H9 (cell line): Measurements from ENCODE around the gene FAM171A1. TPM values are rescaled to one million over a fixed set of nuclear protein-coding genes. Genes with fewer than 3 reads are reported as not detected.

ENCODE experiments used
- DNase-seq: peaks from one replicate; pipeline ENCODE4 v3.0.0-alpha.2; 2017
- H2AFZ ChIP-seq: one replicate; pipeline ENCODE4 v1.6.1; 2013; ENCODE audit warnings: mild to moderate bottlenecking, low read length, control low read depth, moderate library complexity
- H2AK5ac ChIP-seq: 2 replicates; pipeline ENCODE4 v1.6.1; 2013; ENCODE audit warnings: low read length, control low read depth, mixed read lengths; ENCODE audit not compliant: insufficient read length
- H2BK120ac ChIP-seq: one replicate; pipeline ENCODE4 v1.6.1; 2013; ENCODE audit warnings: low read depth, mild to moderate bottlenecking, low read length, control low read depth, inconsistent platforms; ENCODE audit not compliant: poor library complexity, severe bottlenecking
- H2BK12ac ChIP-seq: 2 replicates; pipeline ENCODE4 v1.6.1; 2013; ENCODE audit warnings: low read length, control low read depth, mixed read lengths, low read depth; ENCODE audit not compliant: insufficient read length
- H2BK15ac ChIP-seq: 2 replicates; pipeline ENCODE4 v1.6.1; 2013; ENCODE audit warnings: low read depth, low read length, control low read depth
- H2BK20ac ChIP-seq: one replicate; pipeline ENCODE4 v1.6.1; 2013; ENCODE audit warnings: low read depth, mild to moderate bottlenecking, low read length, control low read depth, inconsistent platforms; ENCODE audit not compliant: poor library complexity, severe bottlenecking
- H2BK5ac ChIP-seq: 2 replicates; pipeline ENCODE4 v1.6.1; 2013; ENCODE audit warnings: low read length, control low read depth, mixed read lengths; ENCODE audit not compliant: insufficient read length
- H3K14ac ChIP-seq: 2 replicates; pipeline ENCODE4 v1.6.1; 2013; ENCODE audit warnings: low read length, control low read depth; ENCODE audit not compliant: insufficient read depth
- H3K18ac ChIP-seq: 2 replicates; pipeline ENCODE4 v1.6.1; 2013; ENCODE audit warnings: low read depth, mild to moderate bottlenecking, mixed read lengths, low read length, control low read depth; ENCODE audit not compliant: insufficient read length
- H3K23ac ChIP-seq: 2 replicates; pipeline ENCODE4 v1.6.1; 2013; ENCODE audit warnings: low read length, control low read depth, mixed read lengths, low read depth; ENCODE audit not compliant: insufficient read length
- H3K23me2 ChIP-seq: 2 replicates; pipeline ENCODE4 v1.6.1; 2013; ENCODE audit warnings: low read depth, mild to moderate bottlenecking, mixed read lengths, low read length, control low read depth; ENCODE audit not compliant: insufficient read length, poor library complexity, severe bottlenecking
- H3K27ac ChIP-seq: 2 replicates; pipeline ENCODE4 v1.5.1; 2013; ENCODE audit warnings: low read length, control low read depth, mixed read lengths, low read depth; ENCODE audit not compliant: insufficient read length
- H3K27me3 ChIP-seq: 2 replicates; pipeline ENCODE4 v1.6.1; 2013; ENCODE audit warnings: low read length, control low read depth, inconsistent platforms; ENCODE audit not compliant: insufficient read depth
- H3K4ac ChIP-seq: 2 replicates; pipeline ENCODE4 v1.6.1; 2013; ENCODE audit warnings: low read depth, mild to moderate bottlenecking, control low read depth, inconsistent platforms, low read length, moderate library complexity
- H3K4me1 ChIP-seq: 2 replicates; pipeline ENCODE4 v1.6.1; 2013; ENCODE audit warnings: low read length, control low read depth, inconsistent platforms; ENCODE audit not compliant: insufficient read depth
- H3K4me2 ChIP-seq: 2 replicates; pipeline ENCODE4 v1.6.1; 2013; ENCODE audit warnings: low read length, control low read depth, mixed read lengths; ENCODE audit not compliant: insufficient read length, insufficient read depth
- H3K56ac ChIP-seq: 2 replicates; pipeline ENCODE4 v1.6.1; 2013; ENCODE audit warnings: low read depth, mild to moderate bottlenecking, mixed read lengths, low read length, control low read depth; ENCODE audit not compliant: insufficient read length
- H3K79me1 ChIP-seq: 2 replicates; pipeline ENCODE4 v1.6.1; 2013; ENCODE audit warnings: low read depth, mild to moderate bottlenecking, moderate library complexity, low read length, control low read depth, inconsistent platforms; ENCODE audit not compliant: insufficient read depth, poor library complexity, severe bottlenecking
- H3K79me2 ChIP-seq: 2 replicates; pipeline ENCODE4 v1.6.1; 2013; ENCODE audit warnings: low read length, control low read depth, inconsistent platforms; ENCODE audit not compliant: insufficient read depth
- H3K9ac ChIP-seq: 2 replicates; pipeline ENCODE4 v1.6.1; 2013; ENCODE audit warnings: low read length, control low read depth, mixed read lengths; ENCODE audit not compliant: insufficient read length; ENCODE audit errors: extremely low read depth
- H3K9me3 ChIP-seq: one replicate; pipeline ENCODE4 v1.6.1; 2013; ENCODE audit warnings: low read depth, low read length, inconsistent platforms; ENCODE audit not compliant: control insufficient read depth
- H3T11ph ChIP-seq: one replicate; pipeline ENCODE4 v1.6.1; 2013; ENCODE audit warnings: mild to moderate bottlenecking, low read length, control low read depth, inconsistent platforms
- H4K20me1 ChIP-seq: one replicate; pipeline ENCODE4 v1.6.1; 2013; ENCODE audit not compliant: control insufficient read depth, insufficient read length, insufficient read depth
- H4K5ac ChIP-seq: 2 replicates; pipeline ENCODE4 v1.6.1; 2013; ENCODE audit warnings: low read depth, mild to moderate bottlenecking, mixed read lengths, low read length, control low read depth; ENCODE audit not compliant: insufficient read length
- H4K8ac ChIP-seq: replicated peaks from 2 replicates; pipeline ENCODE4 v1.6.1; 2013; ENCODE audit warnings: low read length, control low read depth, mixed read lengths, low read depth; ENCODE audit not compliant: insufficient read length
- H4K91ac ChIP-seq: 2 replicates; pipeline ENCODE4 v1.6.1; 2013; ENCODE audit warnings: low read depth, mild to moderate bottlenecking, moderate library complexity, mixed read lengths, low read length, control low read depth; ENCODE audit not compliant: insufficient read length
- H3K27ac Mint-ChIP-seq, 3 experiments: 2 replicates in 2 of 3; 3 replicates in 1 of 3; pipeline ENCODE4 v1.8.0; 2020 to 2021; ENCODE audit warnings: mixed read lengths in 3 of 3, mild to moderate bottlenecking in 1 of 3, moderate library complexity in 1 of 3
- H3K27me3 Mint-ChIP-seq: 2 replicates; pipeline ENCODE4 v1.8.0; 2021; ENCODE audit warnings: low read depth, mild to moderate bottlenecking, moderate library complexity, mixed read lengths
- H3K36me3 Mint-ChIP-seq, 3 experiments: 2 replicates in 2 of 3; 3 replicates in 1 of 3; pipeline ENCODE4 v1.8.0; 2020 to 2021; ENCODE audit warnings: low read depth in 3 of 3, mixed read lengths in 3 of 3; ENCODE audit not compliant: insufficient read depth in 1 of 3
- H3K4me1 Mint-ChIP-seq, 2 experiments: 2 replicates each; pipeline ENCODE4 v1.8.0; 2020; ENCODE audit warnings: mixed read lengths in 2 of 2
- H3K4me3 Mint-ChIP-seq, 2 experiments: 2 replicates in 1 of 2; 3 replicates in 1 of 2; pipeline ENCODE4 v1.8.0; 2020 to 2021; ENCODE audit warnings: mild to moderate bottlenecking in 2 of 2, mixed read lengths in 2 of 2, moderate library complexity in 1 of 2
- H3K9me3 Mint-ChIP-seq, 2 experiments: 2 replicates in 1 of 2; 3 replicates in 1 of 2; pipeline ENCODE4 v1.8.0; 2020; ENCODE audit warnings: mild to moderate bottlenecking in 2 of 2, mixed read lengths in 2 of 2, moderate library complexity in 1 of 2
- whole genome bisulfite sequencing: extraction: QIAGEN DNeasy Blood & Tissue Kit; methylation state at CpG from one replicate; pipeline ENCODE4 v1.1.7; 2013; ENCODE audit warnings: missing lambda C conversion rate, low lambda C conversion rate, mixed read lengths; ENCODE audit not compliant: insufficient read length; ENCODE audit errors: extremely low coverage; 5-methylcytosine and 5-hydroxymethylcytosine counted together
- total RNA-seq: library from RNA; stranded (reverse); gene quantifications from 2 replicates; pipeline ENCODE4 v1.2.1, GENCODE V29; 2021
- TF ChIP-seq, protein P1 (sequence below): fragments of 200-600 bp; sonication (generic); conservative IDR thresholded peaks from 3 replicates; pipeline ENCODE4 v1.8.0; 2021; ENCODE audit warnings: antibody characterized with exemption, mild to moderate bottlenecking

Gene FAM171A1
- total RNA-seq, 1 experiment from 2014 or later: 37.4 TPM

DNA sequence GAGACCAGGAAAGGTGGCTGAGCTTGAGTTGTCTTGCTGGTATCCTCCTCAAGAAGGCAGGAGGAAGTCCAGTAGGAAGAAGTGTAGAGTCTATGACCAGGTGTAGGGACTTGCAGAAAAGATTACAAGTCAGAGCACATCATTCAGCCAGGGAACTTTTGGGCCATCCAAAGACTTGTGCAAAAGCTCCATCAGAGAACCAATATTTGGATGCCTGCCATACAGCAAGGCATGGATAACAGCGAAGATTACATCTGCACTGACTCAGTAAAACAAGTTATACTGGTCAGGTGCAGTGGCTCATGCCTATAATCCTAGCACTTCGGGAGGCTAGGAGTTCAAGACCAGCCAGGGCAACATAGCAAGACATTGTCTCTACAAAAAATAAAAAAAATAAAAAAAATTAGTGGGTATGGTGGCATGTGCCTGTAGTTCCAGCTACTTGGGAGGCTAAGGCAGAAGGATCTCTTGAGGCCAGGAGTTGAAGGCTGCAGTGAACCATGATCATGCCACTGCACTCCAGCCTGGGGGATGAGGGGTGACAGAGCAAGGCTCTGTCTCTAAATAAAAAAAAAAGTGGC lies 189.4 kb downstream of the FAM171A1 start:
- no peaks in the 10 kb centered on the region for H3K23me2 ChIP-seq
- H4K5ac ChIP-seq: no peak overlapping the region
- H3K9ac ChIP-seq: no peak overlapping the region
- no peak overlapping the region for H2BK5ac ChIP-seq
- no peaks in the 10 kb centered on the region for H4K20me1 ChIP-seq
- peaks cover 11% of the 10 kb centered on the region for H3K27me3 Mint-ChIP-seq
- H3T11ph ChIP-seq: no peak overlapping the region
- TF ChIP-seq, protein P1, sequence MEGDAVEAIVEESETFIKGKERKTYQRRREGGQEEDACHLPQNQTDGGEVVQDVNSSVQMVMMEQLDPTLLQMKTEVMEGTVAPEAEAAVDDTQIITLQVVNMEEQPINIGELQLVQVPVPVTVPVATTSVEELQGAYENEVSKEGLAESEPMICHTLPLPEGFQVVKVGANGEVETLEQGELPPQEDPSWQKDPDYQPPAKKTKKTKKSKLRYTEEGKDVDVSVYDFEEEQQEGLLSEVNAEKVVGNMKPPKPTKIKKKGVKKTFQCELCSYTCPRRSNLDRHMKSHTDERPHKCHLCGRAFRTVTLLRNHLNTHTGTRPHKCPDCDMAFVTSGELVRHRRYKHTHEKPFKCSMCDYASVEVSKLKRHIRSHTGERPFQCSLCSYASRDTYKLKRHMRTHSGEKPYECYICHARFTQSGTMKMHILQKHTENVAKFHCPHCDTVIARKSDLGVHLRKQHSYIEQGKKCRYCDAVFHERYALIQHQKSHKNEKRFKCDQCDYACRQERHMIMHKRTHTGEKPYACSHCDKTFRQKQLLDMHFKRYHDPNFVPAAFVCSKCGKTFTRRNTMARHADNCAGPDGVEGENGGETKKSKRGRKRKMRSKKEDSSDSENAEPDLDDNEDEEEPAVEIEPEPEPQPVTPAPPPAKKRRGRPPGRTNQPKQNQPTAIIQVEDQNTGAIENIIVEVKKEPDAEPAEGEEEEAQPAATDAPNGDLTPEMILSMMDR: no peak
- no peak overlapping the region for H3K18ac ChIP-seq
- no peaks in the 10 kb centered on the region for H3K4me1 Mint-ChIP-seq
- H3K27ac Mint-ChIP-seq: no peak overlapping the region
- no CpG with 5 or more reads among the region's 2 CpGs for WGBS
- no peak overlapping the region for H2BK120ac ChIP-seq
- no peak overlapping the region for H2AK5ac ChIP-seq
- H3K79me2 ChIP-seq: no peaks in the 10 kb centered on the region
- no peak overlapping the region for H2BK20ac ChIP-seq
- H3K9me3 Mint-ChIP-seq: no peaks in the 10 kb centered on the region; a peak in 1 of 5 replicates
- H3K36me3 Mint-ChIP-seq: no peaks in the 10 kb centered on the region
- H2BK12ac ChIP-seq: no peak overlapping the region
- H4K91ac ChIP-seq: no peak overlapping the region
- H2BK15ac ChIP-seq: no peak overlapping the region
- H3K4me2 ChIP-seq: no peak overlapping the region
- no peaks in the 10 kb centered on the region for H3K4me1 ChIP-seq
- no peak overlapping the region for H3K27ac ChIP-seq
- no peak overlapping the region for H4K8ac ChIP-seq
- no peak overlapping the region for H3K23ac ChIP-seq
- no peak overlapping the region for H3K56ac ChIP-seq
- 0 out of 2 replicates have a peak, but pooled peaks cover 2% of the 10 kb centered on the region for H3K27me3 ChIP-seq
- H3K79me1 ChIP-seq: no peaks in the 10 kb centered on the region
- no peak for DNase-seq
- H2AFZ ChIP-seq: no peak overlapping the region
- H3K4ac ChIP-seq: no peak overlapping the region
- H3K4me3 Mint-ChIP-seq: no peak overlapping the region
- H3K9me3 ChIP-seq: no peaks in the 10 kb centered on the region
- H3K14ac ChIP-seq: no peak overlapping the region
